ENCODE data around the gene PEF1. TPM values are rescaled to one million over a fixed set of nuclear protein-coding genes. Genes with fewer than 3 reads are reported as not detected.

Gene PEF1
- total and polyA plus RNA-seq, 2 of the 8 experiments (the other 6 are each of a cell fraction or from before 2014, with no cell fraction given): 35.2 to 69.2 TPM

- peaks cover 0 to 2% of the 10 kb centered on the region in 2 experiments for H4K20me1 ChIP-seq (replicated peaks in 1 of 2; ENCODE audit: control insufficient read depth in 1 of 2, insufficient read depth in 2 of 2, low read length in 2 of 2)
- ChIA-PET CTCF (ENCODE audit: partially characterized antibody) (interaction anchor here (1.3 to 3.2 kb wide), 3 partner anchors 8 to 13 kb away, joined by 4 to 30 read pairs (median 5); no protein-coding TSS in a partner anchor), POLR2A (ENCODE audit: partially characterized antibody) (interaction anchor here (0.6 to 3.5 kb wide), 22 partner anchors 8 to 209 kb away, joined by 3 to 31 read pairs (median 4); partner anchors contain the start of gene COL16A1)
- peak overlapping the region; percentile 100; the same call in 1 of the 2 replicates for H2BK5ac ChIP-seq (ENCODE audit: low read depth, low read length)
- H3K18ac ChIP-seq (ENCODE audit: extremely low read depth, low read length): 0 out of 2 replicates have a peak overlapping the region, but pooled peaks have one; percentile 9
- no peak overlapping the region for H4K91ac ChIP-seq (replicated peaks; ENCODE audit: insufficient read length, low read length)
- no peaks in the 10 kb centered on the region for H3K9me3 ChIP-seq (ENCODE audit: insufficient read depth in 2 of 2, low read depth in 1 of 2, low read length in 1 of 2)
- peak overlapping the region in 2 of 4 experiments; percentile 47 to 100; a peak in 4 of 7 replicates for H3K9ac ChIP-seq (replicated peaks in 1 of 4; ENCODE audit: extremely low read depth in 1 of 4, low read depth in 3 of 4, low read length in 3 of 4)
- H4K8ac ChIP-seq (ENCODE audit: extremely low read depth, insufficient read depth, low read length): peak overlapping the region; percentile 100; the same call in 1 of the 2 replicates
- peak overlapping the region; percentile 37; the same call in 1 of the 2 replicates for H2AFZ ChIP-seq (ENCODE audit: low read length)
- no peak overlapping the region for H2BK20ac ChIP-seq (ENCODE audit: low read length)
- H3K23me2 ChIP-seq (ENCODE audit: low read depth, low read length): peaks cover 9% of the 10 kb centered on the region
- H3K4me3 ChIP-seq (ENCODE audit: extremely low read depth in 1 of 4, insufficient read depth in 2 of 4, low read depth in 3 of 4, low read length in 4 of 4): peak overlapping the region; percentile 89 to 97 (median 93)
- H3K27me3 ChIP-seq (replicated peaks in 1 of 4; ENCODE audit: control insufficient read depth in 3 of 4, extremely low read depth in 1 of 4, insufficient read depth in 3 of 4, low read length in 3 of 4): no peaks in the 10 kb centered on the region
- H3K4ac ChIP-seq (replicated peaks; ENCODE audit: insufficient read length, low read depth, low read length): no peak overlapping the region
- no peak overlapping the region for H2AK5ac ChIP-seq (ENCODE audit: low read depth, low read length)
- H4K5ac ChIP-seq (ENCODE audit: insufficient read length, low read depth, low read length): no peak overlapping the region
- no peak overlapping the region for H2BK15ac ChIP-seq (ENCODE audit: low read length)
- TF ChIP-seq SIN3A (conservative IDR thresholded peaks at IDR 0.05 in 1 of 2, IDR thresholded peaks at IDR 0.05 in 1 of 2; ENCODE audit: low read depth in 1 of 2, low read length in 2 of 2): peak; percentile 59 to 84; a peak in 3 of 4 replicates
- TF ChIP-seq MAX (IDR thresholded peaks at IDR 0.05): no peak
- TF ChIP-seq SIRT6 (IDR thresholded peaks at IDR 0.05; ENCODE audit: low read length): no peak
- no peak for TF ChIP-seq ZNF274 (IDR thresholded peaks at IDR 0.05; ENCODE audit: borderline replicate concordance, extremely low read depth, low read length)
- WGBS, 2 experiments (ENCODE audit: extremely low coverage in 1 of 2, insufficient coverage in 1 of 2, insufficient read length in 1 of 2, insufficient replicate concordance in 2 of 2, low coverage in 1 of 2, low lambda C conversion rate in 2 of 2, missing lambda C conversion rate in 1 of 2): 2% methylated on average over 11 of the region's 11 CpGs; no CpG with 5 or more reads in 1 of the 2 experiments
- no peak overlapping the region for H3K23ac ChIP-seq (ENCODE audit: insufficient read length)
- H2BK120ac ChIP-seq (replicated peaks; ENCODE audit: low read depth, low read length): no peak overlapping the region
- no peak for DNase-seq (ENCODE audit: low read depth in 1 of 2, low spot score in 2 of 2)
- no peak overlapping the region for H3K14ac ChIP-seq (ENCODE audit: insufficient read length)
- FAIRE-seq: no peak
- H3K27ac ChIP-seq (ENCODE audit: low read depth, low read length): peak overlapping the region; percentile 100
- peaks cover 3 to 36% of the 10 kb centered on the region in 2 experiments; a peak in 2 of 4 replicates for H3K79me2 ChIP-seq (ENCODE audit: control insufficient read depth in 1 of 2, insufficient read depth in 2 of 2, low read length in 2 of 2)
- no peaks in the 10 kb centered on the region for H3K36me3 ChIP-seq (ENCODE audit: control insufficient read depth in 2 of 4, insufficient read depth in 4 of 4, low read length in 3 of 4)
- no peak overlapping the region; the same call in 1 of the 2 replicates for H2BK12ac ChIP-seq (ENCODE audit: low read depth, low read length)
- H3K79me1 ChIP-seq (ENCODE audit: low read depth, low read length): no peaks in the 10 kb centered on the region; the same call in 1 of the 2 replicates
- H3K4me1 ChIP-seq (replicated peaks in 1 of 4; ENCODE audit: control insufficient read depth in 3 of 4, insufficient read depth in 4 of 4, low read length in 3 of 4): peaks cover 5 to 17% (median 6%) of the 10 kb centered on the region in 4 experiments
- H3K4me2 ChIP-seq (ENCODE audit: insufficient read depth in 1 of 2, low read depth in 2 of 2, low read length in 2 of 2): peak overlapping the region; percentile 92
- H3K56ac ChIP-seq (replicated peaks; ENCODE audit: insufficient read length, low read depth, low read length): no peak overlapping the region
Measured at GRCh38 chr1:31645274-31645568, 545 bp upstream of the PEF1 start.
